CD4-positive, alpha-beta T cell treated with Interleukin-17A for 1 hour (primary cell): ENCODE results near the gene KDM4B.

Source experiments
- DNase-seq: peaks from one replicate; pipeline ENCODE4 v3.0.0-alpha.2; 2020

KDM4B gene

DNA sequence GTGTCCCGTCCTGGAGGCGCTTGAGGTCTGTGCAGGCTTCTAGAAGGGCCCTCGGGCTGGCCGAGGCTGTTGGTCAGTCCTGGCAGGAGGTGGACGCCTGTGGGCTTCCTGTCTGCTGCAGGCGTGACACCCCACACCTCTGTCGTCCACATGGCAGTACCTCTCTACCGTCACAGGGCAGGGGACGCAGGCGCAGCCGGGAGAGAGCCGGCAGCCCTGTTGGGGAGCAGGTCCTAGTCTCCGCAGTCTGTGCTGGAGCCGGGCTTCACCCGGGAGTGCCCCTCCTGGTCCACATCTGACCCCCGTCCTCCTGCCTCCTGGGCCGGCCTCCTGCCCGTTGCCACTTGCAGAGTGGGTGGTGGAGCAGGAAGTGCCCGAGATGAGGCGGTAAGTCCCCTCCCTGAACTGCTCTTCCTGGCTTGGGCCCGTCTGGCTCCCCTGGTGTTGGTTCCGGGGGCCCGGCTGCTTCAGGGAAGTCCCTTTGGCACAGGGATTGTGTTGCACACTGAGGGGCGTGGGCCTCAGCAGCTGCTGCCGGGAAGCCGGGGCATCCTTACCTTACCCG, 106.0 kb downstream of the KDM4B start:
- DNase-seq, result no peak

DNA sequence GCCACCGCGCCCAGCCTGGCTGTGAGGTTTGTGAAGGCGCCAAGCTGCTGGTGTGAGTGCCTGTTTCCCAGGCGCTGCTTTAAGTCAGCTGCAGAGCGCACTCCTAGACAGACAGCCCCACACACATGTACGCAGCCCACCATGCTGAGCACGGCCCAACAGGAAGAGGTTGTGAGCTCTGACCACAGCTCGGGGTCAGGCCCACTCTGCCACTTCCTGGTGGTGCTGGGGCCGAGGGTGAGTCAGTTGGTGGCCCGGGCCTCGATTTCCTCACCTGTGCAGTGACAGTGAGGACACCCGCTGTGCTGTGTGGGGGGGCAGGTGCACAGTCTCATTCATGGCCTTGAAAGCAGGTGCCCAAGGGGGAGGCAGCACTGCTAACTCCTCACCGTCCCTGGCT, 106.7 kb downstream of the KDM4B start:
- peak; percentile 7 for DNase-seq

DNA sequence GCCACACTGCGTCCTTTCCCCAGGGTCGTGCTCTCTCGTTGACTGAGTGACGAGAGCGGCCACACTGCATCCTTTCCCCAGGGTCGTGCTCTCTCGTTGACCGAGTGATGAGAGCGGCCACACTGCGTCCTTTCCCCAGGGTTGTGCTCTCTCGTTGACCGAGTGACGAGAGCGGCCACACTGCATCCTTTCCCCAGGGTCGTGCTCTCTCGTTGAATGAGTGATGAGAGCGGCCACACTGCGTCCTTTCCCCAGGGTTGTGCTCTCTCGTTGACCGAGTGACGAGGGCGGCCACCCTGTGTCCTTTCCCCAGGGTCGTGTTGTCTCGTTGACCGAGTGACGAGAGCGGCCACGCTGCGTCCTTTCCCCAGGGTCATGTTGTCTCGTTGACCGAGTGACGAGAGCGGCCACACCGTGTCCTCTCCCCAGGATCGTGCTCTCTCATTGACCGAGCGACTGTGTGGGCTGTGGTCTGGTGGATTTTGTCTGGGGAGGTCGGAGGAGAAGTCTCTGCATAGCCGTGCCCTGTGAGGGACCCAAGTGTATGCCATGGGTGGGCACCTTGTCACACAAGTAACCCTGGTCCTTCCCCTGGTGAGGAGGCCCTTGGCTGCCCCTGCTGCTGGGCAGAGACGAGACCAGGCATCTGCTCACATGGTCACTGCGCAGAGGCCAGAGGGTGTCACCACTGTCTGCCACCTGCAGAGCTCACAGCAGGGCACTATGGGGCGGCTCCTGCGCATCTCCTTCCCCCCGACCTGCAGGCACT, 107.7 kb downstream of the KDM4B start:
- DNase-seq, result no peak

DNA sequence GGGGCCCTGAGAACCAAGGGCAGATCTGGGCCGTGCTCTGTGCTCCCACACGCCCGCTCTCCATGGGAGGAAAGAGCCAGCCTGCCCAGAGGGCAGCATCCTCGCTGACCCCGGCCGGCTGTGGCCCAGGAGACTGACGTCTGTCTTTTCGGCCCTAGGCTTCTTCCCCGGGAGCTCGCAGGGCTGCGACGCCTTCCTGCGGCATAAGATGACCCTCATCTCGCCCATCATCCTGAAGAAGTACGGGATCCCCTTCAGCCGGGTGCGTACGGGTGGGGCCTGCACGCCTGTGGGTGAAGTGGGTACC, 108.2 kb downstream of the KDM4B start:
- no peak for DNase-seq

DNA sequence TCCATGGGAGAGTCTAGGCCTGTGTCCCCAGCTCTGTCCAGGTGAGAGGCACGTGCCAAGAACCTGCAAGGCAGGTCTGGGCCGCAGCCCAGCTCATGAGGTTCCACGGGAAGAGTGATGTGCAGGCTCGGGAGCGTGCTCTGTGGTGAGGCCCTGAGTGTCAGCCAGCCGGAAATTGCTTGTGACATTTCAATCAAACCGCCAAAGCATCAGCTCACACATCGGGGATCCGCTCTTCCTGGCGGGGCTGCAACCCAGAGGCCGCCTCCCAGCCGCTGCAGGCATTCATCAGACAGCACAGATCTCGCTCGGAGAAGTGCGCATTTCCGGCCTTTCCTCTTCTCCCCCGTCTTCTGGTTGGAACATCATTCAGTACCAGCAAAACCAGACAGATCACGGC, 109.3 kb downstream of the KDM4B start:
- peak; percentile 29 for DNase-seq

DNA sequence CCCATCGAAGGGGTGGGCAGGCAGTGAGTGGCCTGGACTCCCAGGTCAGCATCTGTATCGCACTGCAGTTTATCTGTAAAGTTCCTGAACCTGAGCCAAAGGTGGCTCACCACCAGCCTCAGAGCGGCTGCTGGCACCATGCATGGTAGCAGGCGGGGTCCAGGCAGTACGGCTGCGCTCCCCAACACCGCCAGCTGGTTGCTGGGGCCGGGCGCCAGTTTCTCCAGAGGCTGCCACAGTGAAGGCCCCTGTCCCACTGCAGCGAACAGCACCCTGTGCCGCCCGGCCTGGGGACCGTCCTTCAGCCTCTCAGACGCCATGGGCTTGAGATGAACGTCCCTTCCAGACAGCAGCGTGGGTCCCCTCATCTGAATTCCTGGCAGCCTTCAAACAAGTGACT, 109.8 kb downstream of the KDM4B start:
- no peak for DNase-seq

DNA sequence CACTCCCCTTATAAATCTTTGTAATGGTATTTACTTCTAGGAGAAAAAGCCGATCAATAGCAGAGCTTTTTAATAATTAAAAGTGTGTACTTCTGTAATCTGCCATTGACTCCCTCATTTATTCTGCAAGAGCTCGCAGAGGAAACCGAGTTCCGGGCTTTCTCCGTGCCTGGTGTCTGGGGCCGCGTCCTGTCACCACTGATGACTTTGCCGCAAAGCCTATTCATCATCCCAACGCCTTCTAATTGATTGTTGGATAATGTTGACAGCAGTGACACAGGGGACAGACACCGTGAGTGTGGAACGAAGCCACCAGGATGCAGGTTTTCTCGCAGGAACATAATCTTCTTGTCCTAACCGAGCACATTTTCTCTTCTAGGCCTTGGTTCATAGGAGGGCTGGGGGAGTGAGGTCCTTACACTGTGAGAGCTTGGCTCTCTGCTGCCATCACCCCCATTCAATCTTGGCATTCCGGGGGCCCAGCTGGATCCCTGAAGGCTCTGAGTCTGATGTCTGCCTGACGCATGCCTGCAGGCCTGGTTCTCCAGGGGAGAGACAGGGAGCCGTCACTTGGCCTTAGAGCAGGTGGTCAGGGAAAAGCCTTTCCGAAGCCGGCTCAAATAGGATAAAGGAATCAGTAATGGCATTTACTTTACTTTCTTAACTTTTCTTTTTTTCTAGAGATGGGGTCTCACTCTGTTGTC, 110.3 kb downstream of the KDM4B start:
- DNase-seq, result no peak

DNA sequence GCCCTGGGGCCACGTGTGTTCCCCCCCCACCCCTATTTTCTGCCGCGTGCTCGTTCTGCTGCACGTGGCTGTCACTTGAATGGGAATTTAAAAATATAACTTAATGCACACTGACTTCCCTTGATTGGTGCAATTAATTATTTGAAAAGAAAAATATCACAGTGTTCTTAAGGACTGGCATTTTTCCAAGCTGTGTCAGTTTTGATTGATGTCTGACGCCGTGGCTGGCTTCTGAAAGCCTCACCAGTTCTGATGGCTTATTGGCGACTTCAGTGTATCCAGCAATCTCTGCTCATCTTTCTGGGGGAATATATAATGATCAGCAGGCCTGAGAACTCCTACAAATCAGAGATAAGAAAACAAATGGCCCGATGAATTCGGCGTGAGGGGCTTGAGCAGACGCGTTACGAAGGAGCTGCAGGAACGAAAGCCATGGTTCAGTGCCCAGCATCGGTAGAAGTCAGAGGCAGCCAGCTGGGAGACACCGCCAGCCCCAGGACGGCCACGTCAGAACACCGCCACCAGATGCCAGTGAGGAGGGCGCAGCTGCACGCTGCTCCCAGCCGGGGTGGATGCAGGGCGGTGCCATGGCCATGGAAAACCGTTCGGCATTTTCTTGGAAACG, 111.2 kb downstream of the KDM4B start:
- DNase-seq, result no peak

DNA sequence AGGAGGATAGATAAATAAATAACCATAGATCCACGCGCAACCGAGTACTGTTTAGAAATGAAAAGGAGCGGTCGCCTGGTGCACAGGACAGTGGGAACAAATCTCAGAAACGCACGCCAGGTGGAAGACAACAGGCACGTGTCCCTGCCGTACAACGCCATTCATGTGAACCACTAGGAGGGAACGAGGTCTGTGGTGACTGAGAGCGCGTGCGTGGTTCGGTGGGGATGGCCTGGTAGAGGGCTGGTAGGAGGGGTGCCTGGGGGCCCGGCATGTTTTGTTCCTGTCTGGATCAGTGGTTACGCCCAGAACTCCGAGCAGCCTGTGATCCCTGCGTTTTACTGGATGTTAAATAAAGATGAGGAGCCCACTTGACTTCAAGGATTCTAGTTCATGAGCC, 111.9 kb downstream of the KDM4B start:
- DNase-seq, result no peak

DNA sequence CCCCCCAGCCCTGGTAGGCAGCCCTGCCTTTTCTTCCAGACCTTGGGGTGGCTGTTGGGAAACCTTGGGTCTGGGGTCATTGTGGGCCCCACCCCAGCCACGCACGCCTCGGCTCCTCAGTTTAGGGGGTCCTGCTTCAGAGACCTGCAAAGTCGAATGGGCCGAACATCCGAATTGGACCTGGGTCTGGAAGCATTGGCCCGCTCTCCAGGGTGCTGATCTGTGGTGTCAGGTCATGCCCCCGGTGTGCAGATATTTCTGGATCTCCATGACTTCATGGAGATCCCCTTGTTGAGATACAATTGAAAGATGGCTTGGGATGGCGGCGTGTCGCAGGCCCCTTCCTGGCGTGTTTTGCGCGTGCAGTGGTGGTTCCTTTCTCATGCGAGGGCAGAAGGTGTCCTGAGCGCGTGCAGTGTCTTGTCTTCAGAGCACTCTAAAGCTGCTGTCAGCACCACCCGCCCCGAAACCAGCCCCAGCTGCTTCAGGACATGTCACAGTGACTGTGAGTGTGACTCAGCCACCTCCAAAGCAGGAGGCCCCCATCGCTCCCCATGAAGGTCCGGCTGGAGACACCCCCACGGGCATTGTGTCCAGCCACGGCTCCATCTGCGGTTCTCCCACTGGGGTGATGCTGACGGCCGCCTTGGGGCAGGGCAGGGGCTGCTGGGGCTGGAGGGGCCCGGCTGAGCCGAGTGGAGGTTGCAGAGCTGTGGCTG, 112.7 kb downstream of the KDM4B start:
- no peak for DNase-seq

DNA sequence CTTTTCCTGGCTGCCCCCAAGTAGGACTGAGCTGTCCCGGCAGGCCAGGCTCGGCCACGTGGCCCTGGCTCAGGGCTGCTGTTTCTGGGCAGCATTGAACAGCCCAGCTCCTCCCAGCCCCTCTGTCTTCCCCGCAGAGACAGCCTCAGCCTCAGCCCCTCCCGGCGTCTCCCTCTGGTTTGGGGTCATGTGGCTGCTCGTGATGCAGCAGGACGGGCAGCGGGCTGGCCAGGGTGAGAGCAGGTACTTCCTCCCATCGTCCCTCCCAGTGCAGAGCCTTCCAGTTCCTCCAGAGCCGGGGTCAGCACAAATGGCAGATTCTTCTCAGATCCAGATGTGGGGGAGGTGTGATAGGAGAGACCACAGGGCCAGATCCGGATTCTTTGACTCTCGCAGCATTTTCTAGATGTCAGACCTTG, 114.6 kb downstream of the KDM4B start:
- no peak for DNase-seq

DNA sequence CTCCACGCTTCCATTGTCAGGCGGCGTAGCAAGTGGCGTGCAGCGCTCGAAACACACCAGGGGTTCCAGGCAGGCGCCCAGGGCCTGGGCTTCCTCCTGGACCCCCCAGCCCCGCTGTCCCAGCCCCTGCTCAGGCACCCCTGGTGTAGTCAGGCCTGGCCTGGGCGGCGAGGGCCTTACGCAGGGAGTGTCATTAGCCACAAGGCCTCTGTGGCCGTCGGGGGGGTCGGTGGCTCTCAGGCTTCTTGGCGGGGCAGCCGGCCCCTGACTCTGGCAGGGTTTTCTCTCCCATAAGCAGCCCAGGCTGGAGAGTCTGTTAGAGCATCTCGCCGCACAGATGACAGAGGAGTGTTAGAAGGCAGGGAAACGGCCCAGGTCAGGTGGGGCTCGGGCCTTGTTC, 116.7 kb downstream of the KDM4B start:
- no peak for DNase-seq

DNA sequence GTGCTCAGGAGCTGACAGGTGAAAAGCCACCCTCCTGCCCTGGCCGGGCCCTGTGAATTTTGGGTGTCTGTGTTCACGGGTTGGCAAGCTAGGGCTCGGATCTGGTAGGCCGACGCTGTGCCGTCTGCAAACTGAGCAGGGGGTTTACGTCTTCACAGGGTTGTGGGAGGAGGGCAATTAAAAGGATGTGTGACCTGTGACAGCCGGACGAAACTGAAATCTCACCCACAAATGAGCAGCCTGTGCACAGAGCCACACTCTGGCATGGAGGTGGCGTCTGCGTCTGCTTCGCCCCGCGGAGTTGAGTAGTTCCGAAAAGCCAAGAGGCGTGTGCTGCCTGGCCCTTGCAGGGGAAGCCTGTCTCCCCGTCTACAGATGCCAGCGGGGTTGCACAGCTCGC, 117.3 kb downstream of the KDM4B start:
- DNase-seq, result peak; percentile 16

DNA sequence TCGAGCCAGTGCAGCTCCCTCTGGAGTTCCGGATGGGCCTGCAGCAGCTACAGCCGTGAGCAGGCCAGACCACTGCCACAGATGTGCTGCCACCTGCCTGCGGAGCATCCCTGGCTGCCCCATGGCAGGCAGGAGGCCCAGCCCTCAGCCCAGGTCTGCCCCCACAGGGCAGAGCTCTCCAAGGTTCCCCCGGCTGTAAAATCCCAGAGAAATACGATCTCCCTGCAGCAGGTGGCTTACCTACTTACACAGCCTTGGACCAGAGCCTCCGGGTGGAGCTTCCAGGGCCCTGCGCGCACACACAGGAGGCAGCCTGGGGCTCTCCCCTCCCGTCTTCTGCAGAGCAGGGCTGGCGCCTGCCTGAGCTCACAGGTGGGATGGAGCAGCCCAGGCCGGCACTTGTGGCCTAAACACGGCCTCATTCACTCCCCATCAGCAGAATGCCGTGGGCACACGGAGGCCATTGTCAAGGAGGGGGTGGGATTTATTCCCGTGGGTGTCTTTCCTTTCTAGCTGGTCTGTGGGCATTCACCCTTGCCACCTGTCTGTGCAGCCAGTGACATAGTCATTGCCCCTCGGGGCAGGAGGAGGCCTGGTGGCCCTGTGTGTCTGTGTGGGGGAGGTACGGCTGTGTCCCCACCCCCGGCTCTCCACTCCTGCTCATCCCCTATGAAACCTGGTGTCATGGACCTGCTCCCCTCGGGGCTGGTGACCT, 118.0 kb downstream of the KDM4B start:
- DNase-seq, result no peak

DNA sequence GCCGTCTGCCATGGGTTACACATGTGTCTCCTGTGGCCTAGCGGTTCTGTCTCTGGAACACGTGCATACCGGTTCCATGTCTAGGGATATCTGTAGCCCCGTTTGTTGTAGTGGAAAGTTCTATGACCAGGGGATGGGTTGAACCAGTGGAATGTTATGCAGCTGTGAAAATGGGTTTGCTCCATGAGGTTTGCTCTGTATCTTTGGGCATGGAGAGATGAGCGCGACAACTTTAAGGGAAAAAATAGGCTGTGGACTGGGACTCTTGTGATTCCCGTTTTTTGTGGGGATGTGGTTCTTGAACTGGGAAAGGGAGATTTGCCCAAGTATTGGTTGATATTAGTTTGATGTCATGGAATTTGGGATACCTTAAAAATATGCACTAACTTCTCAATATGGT, 120.4 kb downstream of the KDM4B start:
- DNase-seq, result no peak

DNA sequence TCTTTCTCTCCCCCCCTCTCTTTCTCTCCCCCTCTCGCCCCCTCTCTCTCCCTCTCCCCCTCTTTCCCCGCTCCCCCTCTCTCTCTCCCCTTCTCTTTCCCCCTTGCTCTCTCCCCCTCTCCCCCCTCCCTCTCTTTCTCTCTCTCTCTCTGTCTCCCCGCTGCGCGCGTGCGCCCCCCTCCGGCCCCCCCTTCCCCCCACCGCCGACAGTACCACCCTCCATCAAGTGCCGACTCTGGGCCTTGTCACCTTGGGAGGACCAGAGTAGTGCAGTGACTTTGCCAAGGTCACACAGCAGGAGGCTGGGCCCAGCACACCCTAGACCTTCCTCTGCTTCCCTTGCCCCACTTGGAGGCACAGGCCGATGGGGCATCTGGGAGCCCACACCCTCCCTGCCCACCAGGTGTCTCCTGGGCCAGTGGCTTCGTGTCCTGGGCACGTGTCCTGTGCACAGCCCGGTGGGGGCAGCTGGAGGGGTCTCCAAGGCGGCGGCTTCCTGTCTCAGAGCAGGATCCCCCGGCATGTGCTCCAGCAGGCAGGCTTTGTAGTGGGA, 121.6 kb downstream of the KDM4B start:
- no peak for DNase-seq

DNA sequence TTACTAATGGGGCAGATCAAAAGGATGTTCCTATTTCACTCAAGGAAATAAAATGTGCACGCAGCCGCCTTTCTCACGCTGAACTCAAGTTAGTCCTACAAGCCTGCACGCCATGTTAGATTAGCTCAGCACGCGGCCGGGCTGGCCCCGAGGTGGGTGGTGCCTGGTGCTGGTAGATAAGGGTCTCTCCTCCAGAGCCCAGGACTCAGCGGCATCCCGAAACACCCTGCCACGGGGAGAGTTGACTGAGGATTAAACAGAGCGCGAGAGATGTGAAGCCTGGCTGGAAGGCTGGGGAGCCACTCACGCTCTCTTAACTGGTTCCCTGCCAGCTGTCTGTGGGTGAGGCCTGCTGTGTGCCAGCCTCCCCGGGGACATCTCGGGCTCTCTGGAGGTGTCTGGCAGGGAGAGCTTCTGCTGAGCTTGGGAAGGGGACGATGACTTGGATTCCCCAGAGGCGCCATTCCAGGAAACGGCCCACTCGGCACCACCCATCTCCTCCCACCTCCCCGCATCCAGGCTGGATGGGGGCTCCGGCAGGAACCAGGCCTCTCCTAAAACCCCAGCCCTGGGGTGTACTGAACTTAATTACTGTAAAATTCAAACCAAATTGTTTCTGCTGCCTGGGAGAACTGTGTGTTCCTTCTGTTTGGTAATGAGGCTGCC, 122.2 kb downstream of the KDM4B start:
- no peak for DNase-seq

DNA sequence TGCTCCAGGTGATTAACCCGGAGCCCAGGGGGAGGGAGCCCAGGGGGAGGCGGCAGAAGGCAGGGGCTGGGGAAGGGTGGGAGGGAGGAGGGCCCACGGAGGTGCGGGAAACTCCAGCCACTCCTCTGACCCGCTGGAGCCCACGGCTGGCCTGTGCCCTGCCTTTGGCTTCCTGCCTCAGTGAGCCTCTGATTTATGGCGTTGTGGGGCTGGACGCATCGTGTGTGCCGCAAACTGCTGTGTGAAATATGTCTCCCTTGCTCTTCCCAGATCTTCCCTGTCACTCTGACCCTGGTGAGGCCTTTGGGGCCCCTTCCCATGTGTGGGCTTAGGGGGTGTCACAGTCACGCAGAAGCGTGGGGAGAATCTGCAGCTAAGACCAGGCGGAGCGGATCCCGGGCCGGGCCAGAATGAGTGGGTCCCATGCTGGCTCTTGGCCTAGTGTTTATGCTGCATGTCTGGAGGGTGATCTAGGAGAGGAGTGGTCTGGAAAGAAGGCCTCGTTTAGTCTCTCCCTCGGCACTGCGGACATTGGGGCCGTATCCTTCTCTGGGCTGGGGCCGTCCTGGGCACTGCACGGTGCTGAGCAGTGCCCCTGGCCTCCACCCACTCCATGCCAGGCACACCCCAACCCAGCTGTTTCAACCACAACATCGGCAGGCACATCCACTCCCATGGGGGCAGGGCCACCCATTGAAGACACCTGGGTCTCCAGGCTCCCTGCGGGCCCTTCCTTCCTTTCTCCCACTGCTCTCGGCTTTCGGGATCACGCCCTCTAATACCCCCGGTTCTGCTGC, 123.0 kb downstream of the KDM4B start:
- DNase-seq, result no peak

DNA sequence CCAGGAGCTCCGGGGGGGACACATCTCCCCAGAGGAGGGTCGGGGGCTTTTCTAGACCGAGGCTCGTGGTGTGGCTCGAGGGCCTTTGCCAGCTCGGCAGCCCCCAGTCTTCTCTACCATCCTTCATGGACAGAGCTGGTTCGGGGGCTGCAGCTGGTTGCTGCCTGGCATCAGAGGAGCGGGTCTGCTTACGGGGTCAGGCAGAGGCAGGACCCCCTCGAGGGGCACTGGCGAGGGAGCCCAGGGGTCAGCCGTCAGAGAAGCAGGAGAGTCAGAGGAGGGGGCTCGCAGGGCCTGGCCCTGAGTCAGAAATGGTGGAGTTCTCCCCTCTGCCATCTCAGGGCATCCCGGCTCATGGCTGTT, 123.5 kb downstream of the KDM4B start:
- no peak for DNase-seq

DNA sequence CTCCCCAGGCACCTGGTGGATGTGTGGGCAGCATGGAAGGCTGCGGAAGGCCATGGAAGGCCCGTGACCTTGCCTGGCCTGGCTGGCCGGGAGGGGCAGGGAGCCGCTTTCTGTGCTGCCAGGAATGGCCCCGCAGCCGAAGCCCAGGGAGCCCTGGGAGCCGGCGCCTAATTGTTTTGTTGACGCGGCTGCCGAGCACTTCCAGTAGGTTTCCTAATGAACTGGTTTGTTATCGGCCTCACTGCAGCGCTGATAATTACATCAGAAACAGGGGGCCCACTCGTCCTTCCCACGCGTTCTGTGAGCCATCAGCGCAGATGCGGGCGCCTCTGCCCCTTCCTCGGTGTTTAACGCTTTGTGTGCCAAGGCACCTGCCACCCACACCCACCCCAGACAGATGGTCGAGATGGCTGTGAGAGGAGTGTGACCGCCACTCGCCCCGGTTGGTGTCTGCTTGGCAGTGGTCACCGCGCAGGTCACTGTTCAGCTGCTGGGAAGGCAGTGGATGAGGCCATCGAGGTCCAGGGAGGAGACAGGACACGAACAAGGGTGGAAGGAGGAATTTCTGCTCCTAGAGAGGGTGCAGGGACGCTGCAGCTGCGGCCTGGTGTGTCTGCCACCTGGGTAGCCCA, 124.5 kb downstream of the KDM4B start:
- no peak for DNase-seq
